Measurements from ENCODE around the gene TMEM238. TPM values are rescaled to one million over a fixed set of nuclear protein-coding genes. Genes with fewer than 3 reads are reported as not detected.

TMEM238 gene
- polyA plus RNA-seq, 1 donor from 2014 or later = not detected

DNA sequence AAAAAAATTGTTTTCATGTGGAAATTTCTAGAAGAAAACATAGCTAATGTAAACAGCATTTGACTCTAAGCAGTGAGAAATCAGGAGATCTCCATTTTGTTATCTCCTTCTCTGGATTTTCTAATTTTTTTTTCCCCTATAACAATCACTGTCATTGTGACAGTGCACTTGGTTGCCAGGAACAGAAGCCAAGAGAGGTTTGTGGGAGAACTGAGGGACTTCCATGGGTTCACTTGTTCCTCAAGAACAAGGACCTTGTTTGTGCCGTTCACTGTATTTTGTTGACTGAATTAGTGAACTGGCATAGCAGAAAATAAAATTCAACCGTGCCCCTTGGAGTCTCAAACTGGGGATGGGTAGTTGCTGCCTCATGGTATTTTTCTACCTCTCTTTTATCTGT lies 42.0 kb upstream of the TMEM238 start:
- H3K9me3 ChIP-seq (ENCODE audit: low read length) = no peaks in the 10 kb centered on the region
- H3K79me2 ChIP-seq (replicated peaks; ENCODE audit: insufficient read depth, low read length) = no peaks in the 10 kb centered on the region
- H3K9ac ChIP-seq (ENCODE audit: low read length) = no peak overlapping the region
- no peak overlapping the region for H3K4me2 ChIP-seq (ENCODE audit: low read length)
- TF ChIP-seq SMC3 (conservative IDR thresholded peaks at IDR 0.05; ENCODE audit: poor library complexity) (no peak), POLR2AphosphoS5 (IDR thresholded peaks at IDR 0.05) (no peak), EZH2 (IDR thresholded peaks at IDR 0.05; ENCODE audit: borderline replicate concordance, insufficient read depth, low read length, poor library complexity, severe bottlenecking) (no peak), TAF1 (IDR thresholded peaks at IDR 0.05; ENCODE audit: low read depth) (no peak), RAD21 (conservative IDR thresholded peaks at IDR 0.05) (no peak), EP300 (conservative IDR thresholded peaks at IDR 0.05; ENCODE audit: poor library complexity, severe bottlenecking) (no peak)
- H4K20me1 ChIP-seq (ENCODE audit: insufficient read depth) = no peaks in the 10 kb centered on the region
- H3K27ac ChIP-seq (ENCODE audit: low read length) = no peak overlapping the region
- H3K27me3 ChIP-seq (ENCODE audit: insufficient read depth, low read depth, low read length) = no peaks in the 10 kb centered on the region
- H3K4me3 ChIP-seq (ENCODE audit: low read length) = no peak overlapping the region
- H3K9me2 ChIP-seq (ENCODE audit: insufficient read depth, low read length) = no peaks in the 10 kb centered on the region
- no peaks in the 10 kb centered on the region for H3F3A ChIP-seq (ENCODE audit: insufficient read depth, low read length, poor library complexity, severe bottlenecking)
- H2AFZ ChIP-seq (ENCODE audit: low read depth, low read length) = no peak overlapping the region
- peaks cover 11% of the 10 kb centered on the region for H3K36me3 ChIP-seq (ENCODE audit: insufficient read depth, low read length)

- H4K20me1 ChIP-seq (ENCODE audit: insufficient read depth) = no peaks in the 10 kb centered on the region
- TF ChIP-seq TAF1 (IDR thresholded peaks at IDR 0.05; ENCODE audit: low read depth) = no peak
- TF ChIP-seq CTCF (IDR thresholded peaks at IDR 0.05; ENCODE audit: poor library complexity, severe bottlenecking) = no peak
- no peak for TF ChIP-seq RAD21 (conservative IDR thresholded peaks at IDR 0.05)
- TF ChIP-seq EP300 (conservative IDR thresholded peaks at IDR 0.05; ENCODE audit: poor library complexity, severe bottlenecking) = no peak
- TF ChIP-seq MXI1 (conservative IDR thresholded peaks at IDR 0.05; ENCODE audit: poor library complexity, severe bottlenecking) = no peak
- TF ChIP-seq SMC3 (conservative IDR thresholded peaks at IDR 0.05; ENCODE audit: poor library complexity) = no peak
- no peak for TF ChIP-seq REST (IDR thresholded peaks at IDR 0.05; ENCODE audit: borderline replicate concordance)
- no peak for TF ChIP-seq POLR2AphosphoS5 (IDR thresholded peaks at IDR 0.05)
- no peak for TF ChIP-seq EZH2 (IDR thresholded peaks at IDR 0.05; ENCODE audit: borderline replicate concordance, insufficient read depth, low read length, poor library complexity, severe bottlenecking)
- no peaks in the 10 kb centered on the region for H3K9me2 ChIP-seq (ENCODE audit: insufficient read depth, low read length)
- no peak overlapping the region for H2AFZ ChIP-seq (ENCODE audit: low read depth, low read length)
- no peaks in the 10 kb centered on the region for H3K9me3 ChIP-seq (ENCODE audit: low read length)
- no peak overlapping the region for H3K9ac ChIP-seq (ENCODE audit: low read length)
- H3K79me2 ChIP-seq (replicated peaks; ENCODE audit: insufficient read depth, low read length) = no peaks in the 10 kb centered on the region
- H3K4me3 ChIP-seq (ENCODE audit: low read length) = no peak overlapping the region
- no peaks in the 10 kb centered on the region for H3F3A ChIP-seq (ENCODE audit: insufficient read depth, low read length, poor library complexity, severe bottlenecking)
- no peak overlapping the region for H3K4me2 ChIP-seq (ENCODE audit: low read length)
- H3K27ac ChIP-seq (ENCODE audit: low read length) = no peak overlapping the region
- H3K36me3 ChIP-seq (ENCODE audit: insufficient read depth, low read length) = no peaks in the 10 kb centered on the region
- H3K27me3 ChIP-seq (ENCODE audit: insufficient read depth, low read depth, low read length) = no peaks in the 10 kb centered on the region
Measured at GRCh38 chr19:55424518-55424917, 40.4 kb upstream of the TMEM238 start.

Measured in neural cell (in vitro differentiated cells).